Measurements from ENCODE around the gene CSTA. TPM values are rescaled to one million over a fixed set of nuclear protein-coding genes. Genes with fewer than 3 reads are reported as not detected.

CSTA gene
- total RNA-seq, 1 donor from 2014 or later = not detected

- no peak for TF ChIP-seq CTCF (conservative IDR thresholded peaks at IDR 0.05)
- Mint-ChIP-seq H3K27ac (ENCODE audit: unreplicated experiment) (no peak overlapping the region), H3K9me3 (peaks cover 17% of the 10 kb centered on the region), H3K4me1 (no peaks in the 10 kb centered on the region), H3K36me3 (ENCODE audit: low read depth) (peaks cover 4% of the 10 kb centered on the region), H3K4me3 (no peak overlapping the region), H3K27me3 (ENCODE audit: low read depth) (peaks cover 6% of the 10 kb centered on the region)
- no peak for DNase-seq (ENCODE audit: low read depth, low spot score)
These were observed 6.4 kb upstream of the CSTA start for GRCh38 chr3:122318620-122319019.

GRCh38 chr3:122322095-122323075 lies 2.7 kb upstream of the CSTA start:
- Mint-ChIP-seq H3K27ac (ENCODE audit: unreplicated experiment) (no peak overlapping the region), H3K36me3 (ENCODE audit: low read depth) (peaks cover 4% of the 10 kb centered on the region), H3K4me1 (no peaks in the 10 kb centered on the region), H3K4me3 (no peak overlapping the region), H3K27me3 (ENCODE audit: low read depth) (peaks cover 4% of the 10 kb centered on the region), H3K9me3 (peaks cover 17% of the 10 kb centered on the region)
- no peak for DNase-seq (ENCODE audit: low read depth, low spot score)
- no peak for TF ChIP-seq CTCF (conservative IDR thresholded peaks at IDR 0.05)

- DNase-seq (ENCODE audit: low read depth, low spot score) = no peak
- Mint-ChIP-seq H3K4me3 (no peak overlapping the region), H3K4me1 (no peaks in the 10 kb centered on the region), H3K9me3 (peaks cover 3% of the 10 kb centered on the region), H3K36me3 (ENCODE audit: low read depth) (no peaks in the 10 kb centered on the region), H3K27ac (ENCODE audit: unreplicated experiment) (no peak overlapping the region), H3K27me3 (ENCODE audit: low read depth) (no peaks in the 10 kb centered on the region)
- TF ChIP-seq CTCF (conservative IDR thresholded peaks at IDR 0.05) = no peak
These were observed 721 bp downstream of the CSTA start for GRCh38 chr3:122325769-122326168.

GRCh38 chr3:122331886-122332285 lies 6.8 kb downstream of the CSTA start:
- Mint-ChIP-seq H3K4me3 (no peak overlapping the region), H3K36me3 (ENCODE audit: low read depth) (no peaks in the 10 kb centered on the region), H3K27me3 (ENCODE audit: low read depth) (peaks cover 5% of the 10 kb centered on the region), H3K9me3 (no peaks in the 10 kb centered on the region), H3K27ac (ENCODE audit: unreplicated experiment) (no peak overlapping the region), H3K4me1 (no peaks in the 10 kb centered on the region)
- DNase-seq (ENCODE audit: low read depth, low spot score) = no peak
- TF ChIP-seq CTCF (conservative IDR thresholded peaks at IDR 0.05) = no peak

GRCh38 chr3:122332551-122332950 lies 7.5 kb downstream of the CSTA start:
- no peak overlapping the region for H3K4me3 Mint-ChIP-seq
- H3K9me3 Mint-ChIP-seq = no peaks in the 10 kb centered on the region
- no peaks in the 10 kb centered on the region for H3K36me3 Mint-ChIP-seq (ENCODE audit: low read depth)
- DNase-seq (ENCODE audit: low read depth, low spot score) = no peak
- peaks cover 5% of the 10 kb centered on the region for H3K27me3 Mint-ChIP-seq (ENCODE audit: low read depth)
- H3K4me1 Mint-ChIP-seq = no peaks in the 10 kb centered on the region
- TF ChIP-seq CTCF (conservative IDR thresholded peaks at IDR 0.05) = no peak
- H3K27ac Mint-ChIP-seq (ENCODE audit: unreplicated experiment) = no peak overlapping the region

All from neural crest cell (in vitro differentiated cells).